PFSK-1 (cell line): Measurements from ENCODE around the gene CDKL4.

Source experiments
- POLR2AphosphoS5 ChIP-seq: IDR thresholded peaks from 2 replicates; pipeline ENCODE4 v1.6.1; 2012; ENCODE audit warnings: low read depth, mild to moderate bottlenecking, control low read depth, low read length, moderate library complexity
- REST ChIP-seq, 2 experiments: IDR thresholded peaks; 2 replicates each; pipeline versions ENCODE4 v1.6.1 to v1.8.0; 2011 to 2012; ENCODE audit warnings: low read depth in 2 of 2, low read length in 2 of 2, control low read depth in 1 of 2, inconsistent platforms in 1 of 2, mild to moderate bottlenecking in 1 of 2, moderate library complexity in 1 of 2; ENCODE audit not compliant: insufficient read depth in 1 of 2
- SIN3A ChIP-seq: IDR thresholded peaks from 2 replicates; pipeline ENCODE4 v1.6.1; 2012; ENCODE audit warnings: mild to moderate bottlenecking, low read length, moderate library complexity, borderline replicate concordance; ENCODE audit not compliant: insufficient read depth
- TAF1 ChIP-seq: IDR thresholded peaks from 2 replicates; pipeline ENCODE4 v1.6.1; 2012; ENCODE audit warnings: low read length, control low read depth, borderline replicate concordance; ENCODE audit not compliant: insufficient read depth

- no peak for TF ChIP-seq SIN3A
- no peak for TF ChIP-seq REST (IDR thresholded peaks at IDR 0.05; ENCODE audit: insufficient read depth in 1 of 2, low read depth in 2 of 2, low read length in 2 of 2)
- TF ChIP-seq POLR2AphosphoS5 = no peak
- no peak for TF ChIP-seq TAF1
Observed at GRCh38 chr2:39179974-39180960, 63.5 kb downstream of the CDKL4 start.
